Left lung (tissue), 10 donors: ENCODE measurements around the gene CHAD. TPM values are rescaled to one million over a fixed set of nuclear protein-coding genes. Genes with fewer than 3 reads are reported as not detected.

Experiments used
- ATAC-seq: fragments of 200-7000 bp; cut with Tn5 transposase; one replicate; pipeline ENCODE4 v1.9.1; 2020; ENCODE audit warnings: moderate library complexity
- DNase-seq, 4 donors: peaks; one replicate each; pipeline ENCODE4 v3.0.0-alpha.2; 2013 to 2020
- H3K27ac ChIP-seq, 2 donors: fragments of 200-600 bp; sonication (generic) in 1 of 2; one replicate each; pipeline versions ENCODE4 v1.5.0 to v1.8.0; 2020 to 2021
- H3K27me3 ChIP-seq, 2 donors: fragments of 200-600 bp; sonication (generic) in 1 of 2; one replicate each; pipeline versions ENCODE4 v1.5.0 to v1.8.0; 2020 to 2021
- H3K36me3 ChIP-seq, 2 donors: fragments of 200-600 bp; sonication (generic) in 1 of 2; one replicate each; pipeline versions ENCODE4 v1.5.0 to v1.8.0; 2020 to 2021
- H3K4me1 ChIP-seq, 2 donors: fragments of 200-600 bp; one replicate each; pipeline ENCODE4 v1.8.0; 2021
- H3K4me3 ChIP-seq, 2 donors: fragments of 200-600 bp; sonication (generic) in 1 of 2; one replicate each; pipeline versions ENCODE4 v1.5.0 to v1.8.0; 2020 to 2021; ENCODE audit warnings: mild to moderate bottlenecking in 1 of 2
- H3K9me3 ChIP-seq, 2 donors: fragments of 200-600 bp; sonication (generic) in 1 of 2; one replicate each; pipeline versions ENCODE4 v1.5.0 to v1.8.0; 2020 to 2021
- intact Hi-C, 2 donors: fragments of 100-400 bp; cut with DNase I; formaldehyde crosslinking; loops; one replicate each; pipeline versions ENCODE4 v1.11.2 to v1.14.2; 2022
- polyA plus RNA-seq, 6 donors: library from polyadenylated mRNA; unstranded; fragments of 120-200 nt; gene quantifications; one replicate each; pipeline ENCODE4 v1.2.1, GENCODE V29; 2013; ENCODE audit not compliant: insufficient read length in 6 of 6
- total RNA-seq, 2 donors: library from RNA; stranded (reverse); fragmentation: NEBNext Ultra II Directional; extraction: Animal tissue kit (Norgen Biotek cat#: 25700); gene quantifications; one replicate each; pipeline ENCODE4 v1.2.1, GENCODE V29; 2021
- TF ChIP-seq, protein P1 (sequence below), 2 donors: fragments of 200-600 bp; sonication (generic) in 1 of 2; IDR thresholded peaks; one replicate each; pipeline versions ENCODE4 v1.5.0 to v1.8.0; 2021; ENCODE audit warnings: antibody characterized with exemption in 2 of 2
- donor health status: DM: no; HTN: yes; CAD: no.
- donor health status: DM: no; HTN: no; CAD: no.

Gene CHAD
- total and polyA plus RNA-seq, 8 donors, result 0.17 to 9.8 (median 5.2) TPM

DNA sequence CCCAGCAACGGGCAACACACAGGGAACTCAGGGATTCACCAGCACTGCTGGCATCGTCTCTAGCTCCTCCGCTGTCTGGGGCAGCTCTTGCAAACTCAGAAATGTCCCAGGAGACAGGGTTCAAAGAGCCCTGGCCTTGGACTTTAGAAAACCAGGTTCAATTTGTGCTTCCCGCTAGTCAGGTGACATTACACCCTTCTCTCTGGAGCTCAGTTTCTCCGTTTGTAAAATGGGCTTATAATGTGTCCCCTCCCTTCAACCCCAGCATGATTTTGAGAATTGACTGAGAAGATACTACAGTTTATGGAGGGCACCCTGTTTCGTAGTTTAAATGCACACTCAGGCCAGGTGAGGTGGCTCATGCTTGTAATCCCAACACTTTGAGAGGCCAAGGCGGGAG lies 37.6 kb upstream of the CHAD start:
- H3K27ac ChIP-seq, result no peak overlapping the region
- no peaks in the 10 kb centered on the region for H3K36me3 ChIP-seq
- TF ChIP-seq, protein P1, sequence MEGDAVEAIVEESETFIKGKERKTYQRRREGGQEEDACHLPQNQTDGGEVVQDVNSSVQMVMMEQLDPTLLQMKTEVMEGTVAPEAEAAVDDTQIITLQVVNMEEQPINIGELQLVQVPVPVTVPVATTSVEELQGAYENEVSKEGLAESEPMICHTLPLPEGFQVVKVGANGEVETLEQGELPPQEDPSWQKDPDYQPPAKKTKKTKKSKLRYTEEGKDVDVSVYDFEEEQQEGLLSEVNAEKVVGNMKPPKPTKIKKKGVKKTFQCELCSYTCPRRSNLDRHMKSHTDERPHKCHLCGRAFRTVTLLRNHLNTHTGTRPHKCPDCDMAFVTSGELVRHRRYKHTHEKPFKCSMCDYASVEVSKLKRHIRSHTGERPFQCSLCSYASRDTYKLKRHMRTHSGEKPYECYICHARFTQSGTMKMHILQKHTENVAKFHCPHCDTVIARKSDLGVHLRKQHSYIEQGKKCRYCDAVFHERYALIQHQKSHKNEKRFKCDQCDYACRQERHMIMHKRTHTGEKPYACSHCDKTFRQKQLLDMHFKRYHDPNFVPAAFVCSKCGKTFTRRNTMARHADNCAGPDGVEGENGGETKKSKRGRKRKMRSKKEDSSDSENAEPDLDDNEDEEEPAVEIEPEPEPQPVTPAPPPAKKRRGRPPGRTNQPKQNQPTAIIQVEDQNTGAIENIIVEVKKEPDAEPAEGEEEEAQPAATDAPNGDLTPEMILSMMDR (IDR thresholded peaks at IDR 0.05), result no peak
- H3K4me3 ChIP-seq, result no peak overlapping the region
- intact Hi-C loops, result no loop called here
- H3K27me3 ChIP-seq, result no peaks in the 10 kb centered on the region
- no peak for DNase-seq
- ATAC-seq, result no peak
- H3K4me1 ChIP-seq, result peaks cover 0 to 14% of the 10 kb centered on the region in 2 donors
- H3K9me3 ChIP-seq, result no peaks in the 10 kb centered on the region

DNA sequence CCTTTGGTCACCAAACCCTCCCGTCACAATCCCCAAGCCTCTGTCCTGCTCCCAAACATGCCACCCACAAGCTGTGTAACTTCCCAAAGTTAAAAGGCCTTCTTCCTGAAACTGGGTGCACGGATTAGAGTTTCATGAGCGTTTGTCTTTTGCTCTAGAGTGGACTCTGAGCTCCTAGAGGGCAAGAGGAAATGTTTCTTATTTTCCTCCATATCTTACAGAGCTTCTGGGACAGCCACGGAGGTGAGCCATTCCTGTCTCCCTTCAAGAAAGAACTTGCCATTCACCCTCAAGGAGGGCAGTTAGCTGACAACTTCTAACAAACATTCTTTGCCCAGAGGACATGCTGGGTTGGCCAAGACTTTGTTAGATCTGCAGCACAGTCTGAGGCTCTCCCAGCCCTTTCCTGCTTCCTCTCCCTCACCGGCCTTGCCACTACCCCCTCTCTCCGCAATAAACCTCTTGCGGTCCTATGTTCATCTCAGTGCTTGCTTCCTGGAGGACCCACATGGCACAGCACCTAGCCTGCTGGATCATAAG lies 37.0 kb upstream of the CHAD start:
- no peak for DNase-seq
- H3K4me1 ChIP-seq, result peaks cover 0 to 10% of the 10 kb centered on the region in 2 donors
- no peak for ATAC-seq
- H3K27me3 ChIP-seq, result no peaks in the 10 kb centered on the region
- intact Hi-C loops, result no loop called here
- H3K4me3 ChIP-seq, result no peak overlapping the region
- no peak overlapping the region for H3K27ac ChIP-seq
- no peaks in the 10 kb centered on the region for H3K9me3 ChIP-seq
- TF ChIP-seq, protein P1 (IDR thresholded peaks at IDR 0.05), result no peak
- H3K36me3 ChIP-seq, result no peaks in the 10 kb centered on the region

DNA sequence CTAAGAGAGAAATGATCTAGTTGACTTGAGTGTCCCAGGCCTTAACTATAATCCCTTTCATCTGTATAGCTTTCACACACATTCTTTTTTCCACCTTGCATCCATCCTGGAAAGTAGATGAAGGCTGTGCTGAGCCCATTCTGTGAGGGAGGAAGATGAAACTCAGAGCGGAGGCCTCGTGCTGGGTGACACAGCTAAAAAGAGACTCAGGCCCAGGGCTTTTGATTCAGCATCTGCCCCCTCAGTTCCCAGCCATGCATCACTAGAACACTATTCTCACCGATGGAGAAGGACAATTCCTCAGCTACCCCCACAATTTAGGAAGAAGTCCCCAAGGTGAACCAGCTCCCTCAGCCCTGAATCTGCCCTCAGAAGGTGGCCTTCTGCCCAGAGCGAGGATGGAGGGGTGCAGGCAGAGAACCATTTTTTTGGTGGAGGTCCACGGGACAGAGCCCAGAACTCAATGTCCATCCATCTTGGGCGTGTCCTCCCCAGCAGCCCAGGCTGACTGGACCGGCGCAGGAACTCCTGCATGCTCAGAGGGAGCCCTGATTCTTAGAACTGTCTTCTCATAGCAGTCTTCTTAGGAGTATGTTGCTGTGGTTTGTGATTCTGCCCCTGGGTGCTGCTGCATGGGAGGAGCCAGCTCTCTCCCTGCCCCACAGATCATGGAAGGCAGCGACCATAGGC lies 33.8 kb upstream of the CHAD start:
- intact Hi-C loops, result no loop called here
- Histone ChIP-seq H3K9me3 (no peaks in the 10 kb centered on the region), H3K27ac (no peak overlapping the region), H3K27me3 (no peaks in the 10 kb centered on the region), H3K4me1 (no peaks in the 10 kb centered on the region), H3K4me3 (no peak overlapping the region), H3K36me3 (no peaks in the 10 kb centered on the region)
- DNase-seq (no peak), ATAC-seq (no peak)
- TF ChIP-seq, protein P1 (IDR thresholded peaks at IDR 0.05), result no peak

DNA sequence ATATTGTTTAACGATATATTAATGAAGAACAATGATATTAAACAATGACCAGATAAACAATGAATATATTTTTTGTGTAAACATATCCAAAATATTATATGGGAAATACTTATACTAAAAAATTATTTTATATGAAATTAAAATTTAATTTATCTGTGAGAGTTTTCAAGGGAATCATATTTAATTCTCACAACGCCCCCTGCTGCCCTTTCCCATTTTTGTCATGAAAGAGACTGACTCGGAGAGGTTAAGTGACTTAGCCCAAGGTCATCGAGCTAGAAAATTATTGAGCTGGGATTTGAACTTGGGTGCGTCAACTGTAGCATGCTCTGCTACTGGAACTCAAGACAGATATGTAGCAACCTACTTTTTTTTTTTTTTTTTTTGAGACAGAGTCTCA lies 32.4 kb upstream of the CHAD start:
- ATAC-seq, result no peak
- no peaks in the 10 kb centered on the region for H3K36me3 ChIP-seq
- intact Hi-C loops, result no loop called here

DNA sequence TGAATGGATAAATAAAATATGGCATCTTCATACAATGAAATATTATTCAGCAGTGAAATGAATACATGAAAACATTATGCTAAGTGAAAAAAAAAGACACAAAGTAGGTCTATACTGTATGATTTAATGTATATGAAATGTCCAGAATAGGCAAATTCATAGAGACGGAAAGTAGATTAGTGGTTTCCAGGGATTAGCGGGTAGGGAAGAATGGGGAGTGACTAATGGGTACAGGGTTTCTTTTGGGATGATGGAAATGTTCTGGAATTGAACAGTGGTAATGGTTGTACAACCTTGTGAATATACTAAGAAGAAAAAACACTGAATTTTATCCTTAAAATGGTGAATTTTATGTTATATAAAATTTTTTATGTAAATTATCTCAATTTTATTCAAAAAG lies 31.0 kb upstream of the CHAD start:
- Histone ChIP-seq H3K27me3 (no peaks in the 10 kb centered on the region), H3K27ac (no peak overlapping the region), H3K4me3 (no peak overlapping the region), H3K9me3 (no peaks in the 10 kb centered on the region), H3K36me3 (no peaks in the 10 kb centered on the region), H3K4me1 (no peaks in the 10 kb centered on the region)
- intact Hi-C loops, result no loop called here
- TF ChIP-seq, protein P1 (IDR thresholded peaks at IDR 0.05), result no peak
- DNase-seq (no peak), ATAC-seq (no peak)

More for the DNA sequence above, 32.4 kb upstream of the CHAD start:
- Histone ChIP-seq H3K27ac (no peak overlapping the region), H3K9me3 (no peaks in the 10 kb centered on the region), H3K4me1 (no peaks in the 10 kb centered on the region), H3K27me3 (no peaks in the 10 kb centered on the region), H3K4me3 (no peak overlapping the region)
- TF ChIP-seq, protein P1 (IDR thresholded peaks at IDR 0.05), result peak; percentile 25 to 40
- no peak for DNase-seq
